Smooth muscle cell (in vitro differentiated cells): ENCODE measurements around the gene PRDM16. TPM values are rescaled to one million over a fixed set of nuclear protein-coding genes. Genes with fewer than 3 reads are reported as not detected.

Experiments
- DNase-seq: peaks from one replicate; lab custom pipeline; 2025; ENCODE audit not compliant: unreplicated experiment; lab: John Stamatoyannopoulos, UW
- H2AFZ ChIP-seq: fragments of 200-600 bp; sonication (generic); 2 replicates; pipeline ENCODE4 v1.6.0; 2016; ENCODE audit warnings: antibody characterized with exemption, low read depth, mild to moderate bottlenecking
- H3F3A ChIP-seq: fragments of 200-600 bp; sonication (generic); 2 replicates; pipeline ENCODE4 v1.6.0; 2017; ENCODE audit warnings: antibody characterized with exemption, low read depth
- H3K27ac ChIP-seq: fragments of 200-600 bp; sonication (generic); 2 replicates; pipeline ENCODE4 v1.5.1; 2016; ENCODE audit warnings: low read depth, mild to moderate bottlenecking
- H3K27me3 ChIP-seq: fragments of 200-600 bp; sonication (generic); 2 replicates; pipeline ENCODE4 v1.6.1; 2016; ENCODE audit warnings: low read depth, mild to moderate bottlenecking
- H3K36me3 ChIP-seq: fragments of 200-600 bp; sonication (generic); 2 replicates; pipeline ENCODE4 v1.5.1; 2016; ENCODE audit warnings: low read depth
- H3K4me1 ChIP-seq: fragments of 200-600 bp; sonication (generic); 2 replicates; pipeline ENCODE4 v1.5.1; 2016; ENCODE audit warnings: low read depth
- H3K4me2 ChIP-seq: fragments of 200-600 bp; sonication (generic); 2 replicates; pipeline ENCODE4 v1.6.0; 2016; ENCODE audit warnings: mild to moderate bottlenecking
- H3K4me3 ChIP-seq: fragments of 200-600 bp; sonication (generic); 2 replicates; pipeline ENCODE4 v1.5.1; 2016; ENCODE audit warnings: mild to moderate bottlenecking
- H3K79me2 ChIP-seq: fragments of 200-600 bp; sonication (generic); 2 replicates; pipeline ENCODE4 v1.6.0; 2016; ENCODE audit warnings: low read depth, mild to moderate bottlenecking
- H3K9ac ChIP-seq: fragments of 200-600 bp; sonication (generic); 2 replicates; pipeline ENCODE4 v1.6.0; 2016; ENCODE audit warnings: low read depth
- H3K9me3 ChIP-seq: fragments of 200-600 bp; sonication (generic); replicated peaks from 2 replicates; pipeline ENCODE4 v1.5.1; 2016; ENCODE audit warnings: low read depth
- H4K20me1 ChIP-seq: fragments of 200-600 bp; sonication (generic); 2 replicates; pipeline ENCODE4 v1.6.0; 2016; ENCODE audit warnings: low read depth
- CTCF ChIP-seq: fragments of 200-600 bp; sonication (generic); IDR thresholded peaks from 2 replicates; pipeline ENCODE4 v1.5.1; 2017; ENCODE audit warnings: borderline replicate concordance, mild to moderate bottlenecking, antibody characterized with exemption; ENCODE audit not compliant: insufficient read depth, poor library complexity, severe bottlenecking
- WGBS: methylation state at CpG from one replicate; pipeline ENCODE4 v1.1.7; 2016; ENCODE audit warnings: low lambda C conversion rate; 5-methylcytosine and 5-hydroxymethylcytosine counted together
- polyA plus RNA-seq: library from polyadenylated mRNA; unstranded; fragments of >200 nt; fragmentation: Nextera tagmentation; extraction: Ambion mirVana; gene quantifications from 2 replicates; pipeline ENCODE4 v1.2.1, GENCODE V29; 2016
- total RNA-seq: library from RNA; depleted of rRNA; stranded (reverse); fragments of >200 nt; gene quantifications from 2 replicates; pipeline ENCODE4 v1.2.3, GENCODE V29; 2014

Gene PRDM16
- total and polyA plus RNA-seq, 2 experiments from 2014 or later = 0.72 to 1.3 TPM

GRCh38 chr1:3051270-3052268 is 17.4 kb upstream of the PRDM16 start:
- H2AFZ ChIP-seq = no peak overlapping the region
- H3K27me3 ChIP-seq = no peaks in the 10 kb centered on the region
- H3K36me3 ChIP-seq = no peaks in the 10 kb centered on the region
- no peak overlapping the region for H3K4me2 ChIP-seq
- no peaks in the 10 kb centered on the region for H3K9me3 ChIP-seq
- no peaks in the 10 kb centered on the region for H3F3A ChIP-seq
- no peaks in the 10 kb centered on the region for H3K4me1 ChIP-seq
- 82% methylated on average over 1 of the region's 3 CpGs for WGBS
- no peak overlapping the region for H3K27ac ChIP-seq
- DNase-seq = no peak
- H4K20me1 ChIP-seq = no peaks in the 10 kb centered on the region
- H3K4me3 ChIP-seq = no peak overlapping the region
- H3K79me2 ChIP-seq = no peaks in the 10 kb centered on the region
- no peak for TF ChIP-seq CTCF
- no peak overlapping the region for H3K9ac ChIP-seq

- Histone ChIP-seq H3K4me3 (no peak overlapping the region), H3K27ac (no peak overlapping the region), H2AFZ (no peak overlapping the region), H3K27me3 (peaks cover 8% of the 10 kb centered on the region), H3K4me2 (no peak overlapping the region), H3F3A (no peaks in the 10 kb centered on the region), H3K9me3 (no peaks in the 10 kb centered on the region), H3K4me1 (no peaks in the 10 kb centered on the region), H3K9ac (no peak overlapping the region), H3K36me3 (no peaks in the 10 kb centered on the region), H3K79me2 (no peaks in the 10 kb centered on the region), H4K20me1 (no peaks in the 10 kb centered on the region)
- WGBS = 78% methylated on average over 5 of the region's 5 CpGs
- TF ChIP-seq CTCF = no peak
- no peak for DNase-seq
Measured at GRCh38 chr1:3052501-3052900, 16.5 kb upstream of the PRDM16 start.

GRCh38 chr1:3053366-3053980 is 15.5 kb upstream of the PRDM16 start:
- Histone ChIP-seq H3K4me1 (no peaks in the 10 kb centered on the region), H3K4me3 (no peak overlapping the region), H3F3A (no peaks in the 10 kb centered on the region), H3K9ac (no peak overlapping the region), H3K4me2 (no peak overlapping the region), H3K27ac (no peak overlapping the region), H3K9me3 (no peaks in the 10 kb centered on the region), H4K20me1 (no peaks in the 10 kb centered on the region), H3K36me3 (no peaks in the 10 kb centered on the region), H3K27me3 (peaks cover 18% of the 10 kb centered on the region), H2AFZ (no peak overlapping the region), H3K79me2 (no peaks in the 10 kb centered on the region)
- WGBS = 82% methylated on average over 9 of the region's 9 CpGs
- DNase-seq = no peak
- no peak for TF ChIP-seq CTCF
